A375 (cell line): ENCODE data around the gene TIGD1. TPM values are rescaled to one million over a fixed set of nuclear protein-coding genes. Genes with fewer than 3 reads are reported as not detected.

ENCODE experiments used
- total RNA-seq: library from RNA; depleted of rRNA; stranded (reverse); fragments of >200 nt; shearing (Covaris generic); gene quantifications from 2 replicates; pipeline ENCODE4 v1.2.3, GENCODE V29; 2014; rRNA removed

Gene TIGD1
- 9.6 and 12.2 TPM in 2 replicates for total RNA-seq

DNA sequence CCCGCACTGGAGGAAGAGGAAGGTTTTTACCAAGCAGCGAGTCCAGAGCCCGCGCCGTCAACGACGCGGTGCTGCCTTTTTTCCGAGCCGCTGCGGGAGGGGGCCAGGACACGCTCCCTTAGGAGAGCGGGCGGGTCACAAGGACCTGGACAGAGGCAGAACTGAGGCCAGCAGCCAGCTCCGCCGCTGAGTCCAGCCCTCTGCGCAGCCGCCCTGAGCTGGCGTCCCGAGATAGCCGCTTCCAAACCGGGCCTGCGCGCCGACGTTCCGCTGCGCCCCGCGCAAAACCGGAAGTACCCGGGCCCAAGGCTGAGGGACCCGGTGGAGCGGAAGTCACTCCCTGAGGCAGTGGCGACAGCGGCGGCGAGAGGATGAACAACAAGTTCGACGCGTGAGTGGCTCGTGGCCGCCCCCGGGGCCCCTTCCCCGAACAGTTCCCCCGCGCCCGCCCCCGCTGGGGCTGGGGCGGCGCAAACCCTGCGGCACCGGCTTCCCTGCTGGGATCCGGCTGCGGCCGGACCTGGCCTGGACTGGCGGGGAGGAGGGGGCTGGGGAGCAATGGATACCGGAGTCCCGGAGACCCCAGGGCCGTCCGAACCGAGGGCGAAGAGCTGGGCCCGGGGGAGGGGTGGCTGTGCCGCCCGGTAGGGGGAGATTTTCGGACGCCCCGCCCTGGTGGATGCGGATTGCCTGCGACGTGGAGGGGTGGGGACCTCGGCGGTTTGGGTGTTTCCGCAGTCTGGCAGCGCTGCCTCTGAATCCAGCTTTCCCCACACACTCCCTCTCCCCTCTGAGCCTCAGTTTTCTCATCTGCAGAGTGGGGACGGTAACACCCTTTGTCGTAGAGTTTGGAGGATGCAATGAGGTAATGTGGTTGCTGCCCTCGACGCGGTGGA, at the start of gene TIGD1, which contains the start of gene EIF4E2:
Gene TIGD1 (minus strand): TSS at position 204 of the 896 bp plus-strand sequence. CDS start 675 bp downstream, outside the sequence.
Gene EIF4E2 (plus strand): TSS at position 336 of the 896 bp plus-strand sequence. CDS start 36 bp downstream, at position 372.

DNA sequence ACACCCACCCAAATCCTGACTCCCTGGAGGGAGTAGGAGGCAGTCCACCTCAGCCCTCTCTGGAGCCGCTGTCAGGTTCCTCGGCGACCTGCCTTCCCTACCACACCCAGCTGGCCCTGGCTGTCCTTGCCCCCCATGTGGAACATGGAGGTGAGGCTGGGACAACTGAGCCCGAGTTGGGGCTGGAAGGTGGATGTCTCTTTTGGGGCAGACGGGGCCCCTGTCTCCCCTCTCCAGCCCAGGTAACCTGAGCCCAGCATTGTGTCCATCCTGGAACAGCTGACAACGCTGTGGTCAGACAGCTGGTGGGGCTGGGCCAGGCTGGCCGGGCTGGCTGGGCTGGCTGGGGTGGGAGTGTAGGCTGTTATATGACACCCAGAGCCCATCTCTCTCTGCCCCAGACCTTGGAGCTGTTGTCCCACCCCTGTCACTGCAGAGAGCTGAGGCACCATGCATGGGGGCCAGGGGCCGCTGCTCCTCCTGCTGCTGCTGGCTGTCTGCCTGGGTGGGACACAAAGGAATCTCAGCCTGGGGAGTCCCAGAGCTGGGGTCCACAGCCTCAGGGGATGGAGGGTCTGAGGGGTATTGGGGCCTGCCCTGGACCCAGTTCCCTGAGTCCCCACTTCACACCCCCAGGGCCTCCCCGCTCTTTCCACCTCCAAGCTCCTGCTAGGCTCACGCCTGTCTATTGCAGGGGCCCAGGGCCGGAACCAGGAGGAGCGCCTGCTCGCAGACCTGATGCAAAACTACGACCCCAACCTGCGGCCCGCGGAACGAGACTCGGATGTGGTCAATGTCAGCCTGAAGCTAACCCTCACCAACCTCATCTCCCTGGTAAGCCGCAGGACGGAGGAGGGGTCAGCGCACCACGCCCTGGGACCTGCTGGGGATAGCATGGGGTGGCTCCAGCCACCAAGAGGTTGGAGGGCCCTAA, 10.8 kb downstream of the TIGD1 start, which contains the start of gene CHRNG:
Gene CHRNG (plus strand): TSS at position 395 of the 934 bp plus-strand sequence. CDS start 56 bp downstream, at position 451.

DNA sequence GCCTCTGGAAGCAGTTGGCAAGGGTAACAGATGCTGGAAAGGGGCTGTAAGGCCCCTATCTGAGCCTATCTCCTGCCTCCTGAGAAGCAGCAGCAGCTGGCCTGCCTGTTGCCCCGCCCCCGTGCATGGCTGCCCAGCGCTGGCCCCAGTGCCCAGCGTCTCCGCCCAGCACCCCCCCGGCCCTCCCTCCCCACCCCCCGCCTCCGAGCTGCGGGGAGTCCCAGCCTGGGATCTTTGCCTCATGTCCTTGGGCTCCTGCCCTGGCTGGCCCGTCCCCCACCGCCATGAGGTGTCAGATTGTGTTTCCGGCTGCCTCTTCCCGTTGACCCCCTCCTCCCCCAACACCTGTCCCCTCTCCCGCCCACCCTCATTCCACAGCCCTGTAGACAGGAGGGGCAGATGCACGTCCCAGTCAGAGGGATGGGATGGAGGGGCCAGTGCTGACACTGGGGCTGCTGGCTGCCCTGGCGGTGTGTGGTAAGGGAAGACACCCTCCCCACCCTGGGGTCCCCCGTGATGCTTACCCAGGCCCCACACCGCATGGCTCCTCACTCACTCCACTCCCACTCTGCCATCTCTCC, 24.5 kb downstream of the TIGD1 start, which contains the start of gene CHRND:
Gene CHRND (plus strand): TSS at position 370 of the 581 bp plus-strand sequence. CDS start 56 bp downstream, at position 426.

DNA sequence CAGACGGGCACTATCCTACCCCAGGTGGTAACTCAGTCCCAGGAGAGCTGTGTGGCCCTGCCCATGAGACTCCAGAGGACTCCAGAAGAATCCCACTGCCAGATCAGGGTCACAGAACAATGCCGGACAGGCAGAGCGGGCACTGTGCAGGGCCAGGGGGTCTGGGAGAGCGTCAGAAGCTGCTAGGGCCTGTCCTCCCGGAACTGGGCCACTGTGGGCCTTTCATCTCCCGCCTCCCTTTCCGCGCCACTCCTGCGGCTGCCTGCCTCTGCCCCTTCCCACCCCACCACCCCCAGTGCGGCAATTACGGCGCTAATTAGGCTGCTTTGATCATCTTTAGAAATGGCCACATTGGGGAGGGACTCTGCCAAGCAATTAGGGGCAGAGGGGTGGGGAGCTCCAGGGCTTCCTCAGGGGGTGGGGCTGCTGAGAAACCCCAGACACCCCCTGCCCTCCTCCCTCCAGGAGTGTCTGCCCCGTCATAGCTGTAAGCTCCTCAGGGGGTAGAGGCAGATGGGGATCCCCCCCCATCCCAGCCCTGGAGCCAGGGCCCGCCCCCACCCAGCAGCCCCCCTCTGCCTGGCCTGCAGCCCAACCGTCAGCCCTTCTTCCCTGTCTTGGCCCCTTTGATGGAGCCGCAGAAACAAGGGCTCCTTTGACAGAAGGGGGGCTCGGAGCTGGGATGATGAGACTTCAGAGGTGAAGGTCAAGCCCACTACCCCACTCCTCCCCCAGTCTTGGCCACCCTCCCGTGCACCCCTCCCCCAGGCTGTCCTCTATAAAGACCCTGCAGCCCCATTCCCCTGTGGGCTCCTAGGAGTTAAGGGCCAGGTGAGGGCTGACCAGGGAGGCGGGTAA, 30.5 kb downstream of the TIGD1 start, which contains the start of gene PRSS56:
Gene PRSS56 (plus strand): TSS at position 808 of the 858 bp plus-strand sequence. CDS start 211 bp downstream, outside the sequence.

Other genes with a start within 250 kb of the TIGD1 start
- gene ALPP, start 171.8 kb downstream of the TIGD1 start, total RNA-seq: 0.13 and 0.26 TPM in 2 replicates
- gene ALPG, start 143.7 kb downstream of the TIGD1 start, total RNA-seq: not detected in 2 replicates
- gene ALPI, start 94.4 kb downstream of the TIGD1 start, total RNA-seq: not detected in 2 replicates
- gene ECEL1, start 62.7 kb downstream of the TIGD1 start, total RNA-seq: not detected in 2 replicates
- gene PRSS56, start 30.2 kb downstream of the TIGD1 start, total RNA-seq: not detected in 2 replicates
- not detected in 2 replicates for gene CHRND, start 24.4 kb downstream of the TIGD1 start, total RNA-seq
- gene CHRNG, start 10.9 kb downstream of the TIGD1 start, total RNA-seq: not detected in 2 replicates
- gene EIF4E2, start 132 bp upstream of the TIGD1 start, total RNA-seq: 78.4 and 84.3 TPM in 2 replicates
- gene EFHD1, start 83.0 kb upstream of the TIGD1 start, total RNA-seq: not detected in 2 replicates
- gene GIGYF2, start 146.8 kb upstream of the TIGD1 start, total RNA-seq: 36.3 and 42.7 TPM in 2 replicates
- not detected in 2 replicates for gene KCNJ13, start 226.0 kb upstream of the TIGD1 start, total RNA-seq